Measurements from ENCODE around the gene SLC44A5.

Gene SLC44A5

DNA sequence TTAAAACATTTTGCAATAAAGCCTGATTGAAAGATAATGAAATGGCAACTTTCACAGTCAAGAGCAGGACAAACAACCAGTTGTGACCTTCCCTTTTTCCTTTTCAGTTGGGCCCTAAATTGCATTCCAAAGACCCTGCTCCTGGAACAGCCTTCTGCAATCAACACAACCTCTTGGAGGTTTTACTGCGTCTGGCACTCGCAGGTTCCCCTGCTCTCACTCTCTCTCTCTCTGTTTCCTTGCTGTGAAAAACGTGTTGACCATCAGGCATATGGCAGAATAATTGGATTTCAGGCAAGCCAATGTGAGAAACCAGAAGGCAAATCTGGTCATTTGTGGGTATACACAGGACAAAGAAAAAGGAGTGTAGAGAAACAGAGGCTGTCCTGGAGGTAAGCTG, 23.2 kb downstream of the SLC44A5 start:
- DNase-seq, result no peak

DNA sequence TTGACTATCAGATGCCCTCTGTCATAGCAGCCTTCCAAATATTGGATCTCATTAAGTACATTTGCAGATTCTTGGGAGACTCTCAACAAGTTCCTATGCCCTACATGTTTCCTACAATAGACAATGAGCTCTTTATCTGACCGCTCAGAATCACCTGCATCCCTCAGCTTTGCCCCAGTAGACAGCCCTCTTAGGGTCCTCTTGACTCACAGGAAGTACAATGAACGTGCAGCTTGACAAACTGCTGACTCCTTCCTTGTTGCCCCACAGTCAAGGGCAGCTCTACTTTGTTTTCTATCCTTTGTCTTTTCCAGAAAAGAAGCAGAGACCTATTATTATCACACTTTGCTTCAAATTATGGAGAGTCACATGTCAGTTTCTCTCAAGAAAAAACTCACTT, 27.6 kb downstream of the SLC44A5 start:
- DNase-seq, result no peak

DNA sequence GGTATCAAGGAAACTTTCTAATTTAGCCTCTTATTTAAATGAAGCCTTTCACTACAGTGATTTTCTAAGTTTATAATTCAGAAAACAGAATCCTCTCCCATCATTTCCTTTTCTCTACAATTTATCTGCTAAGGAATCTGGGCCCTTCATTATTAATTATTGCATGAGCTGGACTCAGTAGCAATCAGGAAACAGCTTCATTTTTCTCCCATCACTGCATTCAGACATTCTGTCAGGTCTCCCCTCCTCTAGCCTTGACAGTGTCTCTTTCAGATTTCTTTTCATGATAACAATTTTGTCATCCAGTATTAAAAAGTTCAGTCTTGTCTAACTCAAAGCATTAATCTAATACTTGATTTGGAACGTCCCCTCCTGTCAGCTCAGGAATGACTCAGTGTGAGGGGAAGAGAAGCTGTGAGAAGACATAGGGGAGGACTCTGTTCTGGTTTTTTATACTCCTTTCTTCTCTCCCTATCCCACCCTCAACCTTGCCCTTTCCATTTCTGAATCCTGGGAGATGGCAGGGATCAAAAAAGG, 28.1 kb downstream of the SLC44A5 start:
- no peak for DNase-seq

DNA sequence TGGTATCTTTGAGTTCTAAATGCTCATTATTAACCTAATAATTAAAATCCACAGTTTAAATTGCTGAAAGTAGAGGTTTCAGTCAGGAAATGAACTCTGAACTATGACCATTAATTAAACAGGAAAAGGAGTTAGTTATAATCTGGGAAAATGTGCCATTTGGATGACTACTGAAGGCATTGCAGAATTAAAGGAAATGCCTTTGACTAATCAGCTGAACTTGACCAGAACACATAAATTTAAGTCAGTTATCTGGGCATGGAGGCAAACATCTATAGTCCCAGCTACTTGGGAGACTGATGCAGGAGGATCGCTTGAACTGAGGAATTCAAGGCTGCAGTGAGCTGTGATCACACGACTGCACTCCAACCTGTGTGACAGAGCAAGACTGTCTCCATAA, 31.9 kb downstream of the SLC44A5 start:
- DNase-seq, result no peak

DNA sequence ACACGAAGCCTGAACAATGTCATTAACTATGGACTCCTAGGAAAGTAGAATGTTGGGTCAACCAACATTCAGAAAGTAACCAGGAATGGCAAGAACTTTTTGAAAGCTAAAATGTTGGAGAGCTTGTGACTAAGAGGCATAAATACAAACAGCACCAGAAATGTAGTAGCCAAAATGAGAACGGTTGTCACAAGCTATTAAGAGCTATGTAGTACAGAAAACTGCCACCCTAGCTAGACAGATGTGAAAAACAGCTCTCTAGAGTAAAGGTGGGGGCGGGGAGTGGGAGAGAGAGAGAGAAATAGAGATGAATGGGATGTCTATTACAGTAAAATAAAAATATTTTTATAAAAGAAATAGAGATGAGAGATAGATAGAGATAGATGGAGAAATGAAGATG, 35.1 kb downstream of the SLC44A5 start:
- no peak for DNase-seq

DNA sequence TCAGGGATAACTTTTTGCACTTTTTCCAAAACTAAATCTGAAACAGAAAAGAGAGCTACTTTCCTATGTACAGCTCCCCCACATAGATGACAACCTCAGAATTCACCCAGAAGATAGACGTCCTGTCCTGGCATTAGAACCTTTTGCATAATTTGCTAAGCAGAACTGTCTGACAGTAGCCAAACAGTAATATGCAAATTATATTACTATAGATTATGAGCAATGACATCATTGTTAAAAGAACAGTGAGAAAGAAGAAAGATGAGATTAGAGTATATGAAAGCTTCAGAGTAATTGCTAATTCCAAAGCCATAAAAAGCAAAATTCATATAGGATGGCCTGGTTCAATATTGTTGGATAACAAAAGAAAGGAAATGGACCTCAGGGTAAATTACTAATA, 43.7 kb downstream of the SLC44A5 start:
- no peak for DNase-seq

DNA sequence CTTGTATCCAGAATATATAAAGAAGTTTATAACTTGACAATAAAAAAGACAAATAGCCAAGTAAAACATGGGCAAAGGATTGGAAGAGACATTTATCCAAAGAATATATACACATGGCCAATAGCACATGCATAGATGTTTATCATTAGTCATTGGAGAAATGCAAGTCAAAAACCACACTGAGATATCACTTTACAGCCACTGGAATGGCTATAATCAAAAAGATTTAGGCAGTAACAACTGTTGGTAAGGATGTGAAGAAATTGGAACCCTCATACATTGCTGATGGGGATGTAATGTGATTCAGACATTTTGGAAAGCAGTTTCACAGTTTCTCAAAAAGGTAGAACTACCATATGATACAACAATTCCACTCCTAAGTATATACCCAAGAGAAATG, 51.1 kb downstream of the SLC44A5 start:
- DNase-seq, result no peak

DNA sequence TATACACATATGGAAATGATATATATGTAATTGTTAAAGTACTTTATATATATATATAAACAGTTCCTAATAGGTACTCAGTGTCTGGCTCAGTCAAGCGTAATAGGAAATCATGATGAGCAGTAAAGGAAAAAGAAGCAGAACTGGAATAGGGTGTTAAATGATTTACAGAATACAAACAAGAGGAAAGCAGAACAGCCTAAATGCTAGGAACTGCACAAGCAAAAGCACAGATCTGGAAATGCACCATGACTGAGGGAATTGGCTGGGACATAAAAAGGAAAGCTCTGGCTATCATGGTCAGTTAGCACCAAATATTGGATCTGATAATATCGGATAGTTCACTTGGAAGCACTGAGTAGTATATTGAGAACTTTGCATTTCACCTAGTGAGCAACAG, 51.8 kb downstream of the SLC44A5 start:
- DNase-seq, result no peak

DNA sequence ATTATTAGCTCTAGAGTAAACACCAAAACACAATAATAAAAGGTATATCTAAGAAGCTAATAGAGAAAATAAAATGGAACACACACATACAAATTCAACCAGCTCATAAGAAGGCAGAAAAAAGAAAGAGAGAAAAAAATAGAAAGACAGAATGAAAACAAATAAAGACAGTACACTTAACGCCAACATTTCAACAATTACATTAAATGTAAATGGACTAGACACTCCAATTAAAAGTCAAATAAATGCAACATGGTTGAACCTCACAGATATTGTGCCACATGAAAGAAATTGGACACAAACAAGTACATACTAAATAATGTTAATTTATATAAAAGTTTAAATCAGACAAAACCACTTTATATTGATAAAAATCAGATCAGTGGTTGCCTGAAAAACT, 56.0 kb downstream of the SLC44A5 start:
- DNase-seq, result no peak

DNA sequence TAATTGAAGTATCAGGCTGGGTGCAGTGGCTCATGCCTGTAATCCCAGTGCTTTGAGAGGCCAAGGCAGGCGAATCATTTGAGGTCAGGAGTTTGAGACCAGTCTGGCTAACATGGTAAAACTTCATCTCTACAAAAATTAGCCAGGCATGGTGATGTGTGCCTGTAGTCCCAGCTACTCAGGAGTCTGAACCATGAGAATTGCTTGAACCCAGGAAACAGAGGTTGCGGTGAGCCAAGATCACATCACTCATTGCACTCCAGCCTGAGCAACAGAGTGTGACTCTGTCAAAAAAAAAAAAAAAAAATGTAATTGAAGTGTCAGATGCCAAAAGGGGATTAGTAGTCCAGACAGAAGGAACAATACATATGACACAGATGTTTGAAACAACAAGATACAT, 56.7 kb downstream of the SLC44A5 start:
- no peak for DNase-seq

DNA sequence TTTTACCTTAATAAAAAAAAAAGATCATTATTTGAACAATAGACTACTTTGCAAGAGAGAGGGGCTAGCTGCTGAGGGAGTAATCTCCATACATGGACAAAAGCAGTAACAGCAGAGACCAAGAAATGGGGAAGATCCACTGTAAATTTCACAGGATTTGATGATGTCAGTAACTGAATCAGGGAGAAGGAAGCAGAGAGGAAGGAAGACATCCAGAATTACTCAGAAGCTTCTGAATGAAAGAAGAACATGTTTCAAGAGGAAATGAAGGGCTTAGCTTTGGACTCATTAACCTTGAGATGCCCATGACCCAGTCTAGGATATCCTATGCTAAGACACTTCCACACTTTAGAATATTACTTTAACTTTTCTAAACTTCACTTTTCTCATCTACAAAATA, 60.4 kb downstream of the SLC44A5 start:
- DNase-seq, result no peak

DNA sequence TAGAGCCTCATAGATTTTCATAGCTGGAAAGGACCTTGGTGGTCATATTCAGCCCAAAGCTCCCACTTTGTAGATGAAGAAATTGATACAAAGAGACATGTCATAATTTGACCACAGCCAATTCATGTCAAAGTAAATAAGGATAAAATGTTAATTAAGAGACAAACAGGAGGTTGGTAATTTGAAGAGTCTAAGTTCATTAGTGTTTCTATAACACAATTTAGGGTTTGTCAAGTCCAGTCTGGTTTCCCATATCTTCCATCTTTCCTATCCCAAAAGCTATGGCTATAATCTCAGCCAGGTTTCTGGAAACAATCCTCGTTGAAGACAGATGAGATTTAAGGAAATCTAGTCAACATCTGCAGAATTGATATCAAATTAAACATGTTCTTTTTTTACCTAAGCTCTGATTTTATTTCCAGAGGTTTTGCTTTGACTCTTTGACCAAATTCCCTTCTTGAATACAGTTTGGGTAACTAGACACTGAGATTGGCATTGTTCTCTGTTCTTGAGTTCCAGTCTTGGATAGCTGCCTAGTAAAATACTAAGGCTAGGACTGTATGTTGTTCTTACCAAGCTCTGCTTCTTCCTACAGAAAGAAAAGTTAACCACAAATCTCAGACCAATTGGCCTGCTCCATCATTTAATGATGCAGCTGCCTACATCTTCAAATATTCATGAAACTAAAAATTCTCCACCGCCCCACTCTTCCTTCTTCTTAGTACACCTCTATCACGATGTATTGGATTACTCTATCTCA, 62.0 kb downstream of the SLC44A5 start:
- DNase-seq, result no peak

DNA sequence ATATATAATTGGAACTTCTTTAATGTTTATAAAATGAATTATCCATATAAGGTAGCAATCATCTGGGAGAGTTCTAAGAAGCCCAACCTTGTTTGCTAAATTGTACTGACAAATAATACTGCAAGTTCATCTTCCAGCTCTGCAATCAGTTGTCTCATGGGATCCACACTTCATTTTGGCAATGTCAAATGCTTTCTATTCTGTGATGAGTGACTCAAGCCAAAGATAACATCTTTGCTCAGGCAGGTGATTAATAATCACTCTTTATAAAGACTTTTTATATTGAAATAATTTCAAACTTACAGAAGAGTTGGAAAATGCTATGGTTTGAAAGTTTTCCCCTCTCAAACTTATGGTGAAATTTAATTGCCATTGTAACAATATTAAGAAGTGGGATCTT, 67.2 kb downstream of the SLC44A5 start:
- no peak for DNase-seq

DNA sequence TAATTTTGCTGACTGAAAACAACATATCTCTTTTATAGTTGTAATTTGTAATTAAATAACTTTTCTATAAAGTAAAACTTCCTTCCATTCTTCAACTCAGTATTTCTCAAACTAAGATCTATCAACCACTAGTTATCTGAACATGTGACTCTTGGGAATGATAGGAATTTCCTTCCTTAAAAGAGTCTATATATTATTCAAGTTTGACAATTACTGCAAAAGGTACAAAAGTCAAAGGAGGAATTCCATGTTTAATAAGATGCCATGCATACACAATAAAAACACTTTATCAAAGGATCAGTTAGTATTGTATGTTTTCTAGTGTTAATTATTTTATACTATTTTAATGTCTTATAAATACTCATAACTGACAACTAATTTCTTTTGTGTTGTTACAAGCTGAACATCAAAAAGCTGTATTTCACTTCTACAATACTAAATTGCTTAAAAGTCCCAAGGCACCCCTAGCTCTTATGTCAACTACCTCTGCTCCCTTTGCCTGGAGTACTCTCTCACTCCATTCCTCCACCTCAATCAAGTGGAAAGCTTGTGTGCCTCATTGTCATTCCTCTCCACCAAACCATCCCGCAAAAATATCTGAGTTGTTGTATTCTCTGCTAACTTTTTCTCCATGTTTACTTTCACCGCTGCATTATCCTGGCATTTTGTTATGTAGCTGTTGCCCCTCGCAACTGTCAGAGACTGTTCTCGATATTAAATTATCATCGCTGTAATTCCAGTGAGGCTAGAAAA, 67.9 kb downstream of the SLC44A5 start:
- DNase-seq, result no peak

DNA sequence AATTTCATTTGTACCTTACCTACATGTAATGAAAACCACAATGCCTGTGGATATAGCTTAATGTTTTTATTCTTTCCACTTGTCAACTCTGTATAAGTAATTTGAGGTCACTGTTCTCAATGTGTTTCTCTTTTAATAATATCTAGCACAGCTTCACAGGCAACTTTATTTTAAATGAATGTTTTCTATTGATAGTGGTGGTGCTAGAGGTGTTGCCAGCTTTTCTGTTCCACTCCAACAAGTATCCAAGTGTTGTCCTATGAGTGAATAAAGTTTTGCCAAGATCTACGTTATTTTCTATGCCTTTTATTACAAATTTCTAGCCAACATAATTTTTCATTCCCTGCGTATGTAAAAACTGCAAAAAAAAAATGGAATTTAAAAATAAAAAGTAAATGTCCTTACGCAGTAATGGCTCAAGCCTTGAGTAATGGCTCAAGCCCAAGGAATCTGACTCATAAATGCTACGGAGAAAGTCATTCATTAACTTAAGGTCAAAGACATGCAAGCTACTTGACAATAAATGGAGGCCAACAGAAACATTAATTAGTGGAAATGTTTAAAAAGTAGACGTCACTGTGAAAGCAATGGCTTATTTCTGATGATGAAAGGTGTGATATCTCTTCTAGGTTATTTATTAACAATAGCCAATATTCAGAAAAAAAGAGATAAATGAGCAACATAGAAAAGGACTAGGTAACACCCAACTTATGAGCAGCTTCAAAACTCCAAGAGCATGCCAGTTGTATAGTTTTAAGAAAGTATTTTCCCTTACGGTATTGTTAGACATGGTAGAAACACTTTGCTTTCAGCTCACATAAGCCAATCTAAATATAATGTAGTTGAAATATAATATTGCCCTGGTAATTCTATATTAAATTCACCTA, 71.4 kb downstream of the SLC44A5 start:
- DNase-seq, result no peak

DNA sequence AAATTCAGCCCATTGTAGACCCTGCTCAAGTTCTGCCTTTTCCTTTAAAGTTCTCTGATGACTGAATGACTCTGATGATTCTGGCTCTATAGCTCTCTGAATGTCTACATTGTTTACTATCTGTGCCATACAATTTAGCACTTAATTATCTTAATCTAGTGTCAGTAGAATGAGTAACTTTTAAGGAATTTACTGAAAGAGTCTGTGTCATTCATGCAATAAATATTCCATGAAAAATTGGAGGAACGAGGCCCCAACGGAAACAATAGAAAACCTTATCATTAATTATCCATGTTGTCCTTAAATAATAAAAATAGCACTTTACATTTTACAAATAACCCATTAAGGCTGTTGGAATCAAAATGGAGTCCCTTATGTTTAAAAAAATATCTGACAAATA, 77.8 kb downstream of the SLC44A5 start:
- no peak for DNase-seq

DNA sequence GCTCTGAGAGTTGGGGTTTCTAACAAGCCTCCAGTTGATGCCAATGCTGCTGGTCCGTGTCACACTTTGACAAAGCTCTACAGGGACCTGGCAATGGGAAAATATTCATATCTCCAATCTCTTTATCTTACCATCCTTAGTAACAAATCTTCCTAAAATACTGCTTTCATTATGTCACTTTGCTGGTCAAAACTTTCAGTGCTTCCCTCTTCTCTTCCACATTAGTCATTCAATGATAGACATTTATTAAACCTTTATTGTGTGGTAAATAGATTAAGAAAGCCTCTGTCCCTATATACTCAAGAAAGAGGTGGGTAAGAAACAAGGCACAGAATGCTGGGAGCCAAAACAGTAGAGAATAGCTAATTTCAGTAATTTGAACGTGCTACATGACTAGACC, 79.3 kb downstream of the SLC44A5 start:
- DNase-seq, result no peak

DNA sequence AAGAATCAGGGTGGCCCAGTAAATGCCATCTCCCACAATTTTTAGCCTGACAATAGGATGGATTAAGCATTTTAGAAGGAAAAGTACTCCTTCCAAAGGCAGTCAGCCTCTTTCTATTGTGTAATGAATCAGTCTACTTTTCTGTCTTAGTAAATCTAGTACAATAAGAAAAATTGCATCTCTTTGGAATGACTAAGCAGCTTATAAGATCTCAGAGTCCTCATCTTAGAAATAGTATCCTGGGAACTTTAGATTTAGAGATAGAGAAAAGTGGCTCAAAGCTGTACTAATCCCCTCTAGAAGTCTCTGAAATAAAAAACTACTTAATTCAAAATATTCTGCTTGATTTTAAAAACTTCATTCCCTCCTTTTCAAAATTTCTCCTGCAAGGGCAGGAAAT, 81.4 kb downstream of the SLC44A5 start:
- no peak for DNase-seq

DNA sequence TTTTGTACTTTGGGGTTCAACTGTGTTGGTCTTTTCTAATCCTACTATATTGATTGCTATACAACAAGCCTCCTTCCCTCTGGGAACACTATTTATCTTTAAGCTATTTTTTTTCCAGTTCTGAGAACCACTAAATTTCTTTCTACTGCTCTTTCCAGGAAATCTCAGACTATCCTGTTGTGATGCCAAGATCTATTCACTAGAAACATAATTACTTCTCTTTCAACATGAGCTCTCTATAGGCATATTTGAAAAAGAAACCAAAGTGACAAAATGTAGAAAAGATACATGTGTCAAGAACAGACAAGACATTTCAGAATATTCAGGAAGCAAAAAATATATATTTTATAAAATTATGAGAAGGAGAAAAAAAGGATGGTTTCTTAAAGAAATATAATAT, 82.9 kb downstream of the SLC44A5 start:
- no peak for DNase-seq

DNA sequence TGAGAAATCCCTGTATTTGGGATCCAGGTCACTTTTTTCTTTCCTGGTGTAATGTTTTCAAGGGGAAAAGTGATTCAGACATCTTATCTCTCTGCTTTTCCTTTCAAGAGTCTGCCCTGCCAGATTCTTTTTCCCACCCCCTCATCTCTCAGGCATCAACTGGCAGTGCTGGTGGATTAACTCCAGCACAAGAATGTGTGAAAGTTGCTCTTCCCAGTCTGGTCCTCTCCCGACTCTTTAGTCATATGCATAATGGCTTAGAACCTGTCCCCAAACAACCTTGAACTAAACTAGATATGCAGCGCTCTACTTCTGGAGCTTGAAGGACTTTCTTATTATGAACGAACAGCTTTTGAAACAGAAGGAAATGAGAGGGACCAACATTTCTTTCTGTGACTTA, 88.5 kb downstream of the SLC44A5 start:
- DNase-seq, result no peak

DNA sequence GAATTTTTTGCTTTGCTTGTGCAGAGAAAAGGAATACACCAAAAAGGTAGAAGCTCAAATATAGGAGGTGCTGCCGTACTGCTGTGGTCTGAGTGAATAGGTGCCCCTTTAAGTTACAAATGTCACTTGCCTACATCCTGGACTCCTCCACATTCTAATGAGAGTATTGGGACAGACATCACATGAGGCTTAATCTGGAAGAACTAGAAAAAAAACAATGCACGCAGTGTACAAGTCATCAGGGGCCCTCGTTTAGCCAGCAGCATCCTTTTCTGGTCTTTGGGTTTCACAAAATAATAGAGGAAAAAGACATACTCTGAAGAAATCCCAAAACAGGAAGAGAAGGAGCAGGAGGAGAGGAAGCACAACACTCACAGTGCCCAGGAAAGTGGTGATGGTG, 89.3 kb downstream of the SLC44A5 start:
- no peak for DNase-seq

DNA sequence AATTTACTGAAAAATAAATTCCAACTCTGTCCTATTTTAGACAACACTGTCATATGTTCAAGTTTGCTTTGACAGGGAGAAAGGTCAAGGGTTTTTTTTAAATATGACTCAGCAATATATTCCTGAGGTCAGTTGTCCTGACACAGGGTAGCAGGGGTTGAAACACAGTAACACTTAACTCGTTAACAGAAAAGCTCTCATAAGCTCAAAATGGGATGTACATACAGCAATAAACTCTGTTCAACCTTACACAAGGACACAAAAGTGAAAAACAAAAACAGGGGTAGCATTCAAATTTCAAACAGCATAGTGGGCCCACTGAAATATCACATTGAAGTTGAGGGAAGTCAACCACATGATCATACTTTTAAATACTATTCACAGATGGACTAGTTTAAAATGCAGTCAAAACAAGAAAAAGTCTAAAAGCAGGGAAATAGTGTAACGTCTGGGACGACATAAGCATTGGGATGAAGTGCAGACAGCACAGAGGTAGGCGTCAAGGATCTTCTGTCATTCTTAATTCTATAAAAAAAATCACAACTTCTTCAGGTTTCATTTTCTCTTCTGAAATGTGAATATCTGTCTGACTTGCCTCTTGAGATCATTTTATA, 89.9 kb downstream of the SLC44A5 start:
- DNase-seq, result no peak

Measured in GF-D8 (cell line).